GM19193 (cell line): ENCODE measurements around the gene EXPH5.

Experiments
- POLR2A ChIP-seq: IDR thresholded peaks from 4 replicates; pipeline ENCODE4 v1.6.1; 2011; ENCODE audit not compliant: insufficient read depth, insufficient read length; ENCODE audit errors: extremely low read depth

EXPH5 gene

GRCh38 chr11:108593214-108593922 lies at the start of gene EXPH5:
Gene EXPH5, minus strand, starts transcription at chr11:108593768. Its CDS starts 232 bp downstream, at chr11:108593536.
- TF ChIP-seq POLR2A = no peak

- no peak for TF ChIP-seq POLR2A
These were observed 45.6 kb upstream of the EXPH5 start for GRCh38 chr11:108639146-108639545.

- TF ChIP-seq POLR2A = no peak
These were observed 42.7 kb upstream of the EXPH5 start for GRCh38 chr11:108636222-108636621.

GRCh38 chr11:108635106-108635505 lies 41.5 kb upstream of the EXPH5 start:
- no peak for TF ChIP-seq POLR2A

- TF ChIP-seq POLR2A = no peak
These were observed 38.6 kb upstream of the EXPH5 start for GRCh38 chr11:108632041-108632704.

DNA sequence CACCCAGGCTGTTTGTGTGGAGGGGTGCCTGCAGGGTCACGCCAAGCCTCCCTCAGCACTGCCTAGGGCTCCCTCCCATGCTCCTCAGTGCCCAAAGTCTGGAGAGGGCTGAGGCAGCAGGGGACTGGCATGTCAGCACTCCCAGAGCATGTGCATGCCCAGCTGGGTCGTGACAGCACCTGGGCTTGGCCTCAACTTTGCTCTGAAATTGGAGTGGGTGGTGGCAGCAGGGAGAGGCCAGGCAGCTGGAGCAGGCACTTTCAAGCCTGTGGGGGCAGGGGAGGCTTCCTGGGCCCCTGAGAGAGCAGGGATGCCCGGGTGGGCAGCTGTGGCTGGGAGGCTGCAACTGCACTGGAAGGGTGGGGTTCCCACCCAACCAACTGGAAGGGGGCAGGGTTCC lies 35.7 kb upstream of the EXPH5 start:
- TF ChIP-seq POLR2A = no peak

DNA sequence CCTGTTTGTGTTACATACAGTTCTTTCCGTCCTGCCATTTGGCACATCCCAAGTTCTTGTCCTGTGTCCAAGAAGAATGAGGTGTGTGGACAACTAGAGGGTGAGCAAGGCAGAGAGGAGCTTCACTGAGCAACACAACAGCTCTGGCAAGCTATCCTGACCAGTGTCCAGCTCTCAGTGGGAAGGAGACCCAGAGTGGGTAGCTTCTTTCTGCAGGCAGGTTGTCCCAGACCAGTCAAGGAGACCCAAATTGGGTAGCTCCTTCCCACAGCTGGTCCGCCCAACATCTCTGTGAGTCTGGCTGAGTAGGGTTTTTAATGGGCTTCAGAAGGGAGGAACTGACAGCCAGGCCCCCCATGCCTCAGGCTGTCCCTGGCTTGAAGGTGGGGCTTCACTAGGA lies 35.2 kb upstream of the EXPH5 start:
- no peak for TF ChIP-seq POLR2A

- no peak for TF ChIP-seq POLR2A
These were observed 34.8 kb upstream of the EXPH5 start for GRCh38 chr11:108628326-108628725.

GRCh38 chr11:108624196-108624925 lies 30.8 kb upstream of the EXPH5 start:
- TF ChIP-seq POLR2A = no peak

- no peak for TF ChIP-seq POLR2A
These were observed 28.8 kb upstream of the EXPH5 start for GRCh38 chr11:108622341-108622740.

- TF ChIP-seq POLR2A = no peak
These were observed 27.6 kb upstream of the EXPH5 start for GRCh38 chr11:108620958-108621772.

DNA sequence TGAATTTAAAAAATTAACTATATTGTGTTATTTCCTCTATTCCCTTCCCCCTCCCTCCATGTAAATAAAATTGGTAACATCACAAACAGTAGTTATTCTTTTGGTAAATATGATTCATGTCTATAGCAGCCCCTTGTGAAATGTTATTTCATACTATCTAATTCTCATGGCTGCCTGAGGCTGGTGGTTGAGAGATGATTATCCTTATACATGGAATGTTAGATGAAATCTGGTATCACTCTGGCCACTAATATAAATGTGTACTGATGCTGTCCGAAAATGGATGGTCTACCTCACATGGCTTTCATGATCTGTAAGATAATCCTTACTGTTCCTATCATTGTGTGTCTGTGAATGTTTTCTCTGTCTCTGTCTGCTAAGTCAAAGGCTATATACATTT lies 25.0 kb upstream of the EXPH5 start:
- no peak for TF ChIP-seq POLR2A

DNA sequence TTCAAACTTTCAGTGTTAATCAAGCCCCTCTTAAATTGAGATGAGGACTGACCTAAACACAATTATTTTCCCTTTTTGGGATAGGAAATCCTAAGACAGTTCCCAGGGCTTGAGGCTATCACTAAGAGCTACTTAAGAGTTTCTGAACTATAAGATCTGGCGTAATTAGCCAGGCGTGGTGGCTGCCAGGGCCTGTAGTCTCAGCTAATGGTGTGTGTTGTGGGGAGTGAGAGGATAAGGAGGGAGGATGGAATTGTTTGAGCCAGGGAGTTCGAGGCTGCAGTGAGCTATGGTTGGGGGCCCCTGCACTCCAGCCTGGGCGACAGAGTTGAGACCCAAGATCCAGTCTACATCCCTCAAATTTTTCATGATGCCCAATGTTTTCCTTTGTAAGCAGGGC lies 23.5 kb upstream of the EXPH5 start:
- TF ChIP-seq POLR2A = no peak

DNA sequence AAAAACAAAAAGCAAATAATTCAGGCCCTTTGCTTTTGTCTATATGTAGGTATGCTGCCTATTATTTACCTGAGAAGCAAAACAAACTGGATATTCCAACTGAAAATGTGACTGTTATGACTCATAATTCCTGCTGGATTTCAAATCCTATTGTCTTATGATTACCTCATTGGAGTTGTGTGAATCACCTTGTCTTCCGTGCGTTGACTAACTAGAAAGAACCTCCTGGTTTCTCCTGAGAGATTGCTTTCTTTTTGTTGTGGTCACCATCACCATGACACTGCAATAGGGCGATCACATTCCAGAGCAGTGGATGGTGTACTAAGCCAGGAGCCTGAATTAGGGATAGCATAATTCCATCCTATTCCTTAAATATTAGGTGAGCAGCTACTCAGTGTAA lies 23.0 kb upstream of the EXPH5 start:
- no peak for TF ChIP-seq POLR2A

GRCh38 chr11:108614086-108614485 lies 20.5 kb upstream of the EXPH5 start:
- no peak for TF ChIP-seq POLR2A
